HG03039 (cell line): ENCODE results near the gene MMP26.
"Not testable (repeated sequence)": the region's sequence is repeated elsewhere in the genome, so short reads cannot be mapped to it uniquely, and the experiment has no call there.

ENCODE experiments used
- ATAC-seq: cut with Tn5 transposase; IDR thresholded peaks from one replicate; pipeline ENCODE4 v1.9.1; 2021; ENCODE audit warnings: mild to moderate bottlenecking, moderate library complexity; ENCODE audit not compliant: unreplicated experiment

The MMP26 gene

GRCh38 chr11:4722616-4723534 lies 18.3 kb downstream of the MMP26 start:
- ATAC-seq, result not testable (repeated sequence)

- no peak for ATAC-seq
Observed at GRCh38 chr11:4727171-4727570, 22.6 kb downstream of the MMP26 start.

GRCh38 chr11:4740735-4741134 lies 36.2 kb downstream of the MMP26 start:
- ATAC-seq, result no peak

- ATAC-seq, result no peak
Observed at GRCh38 chr11:4748438-4748837, 43.9 kb downstream of the MMP26 start.

- ATAC-seq, result no peak
Observed at GRCh38 chr11:4751201-4751600, 46.6 kb downstream of the MMP26 start.
